HG03439 (cell line): Measurements from ENCODE around the gene CIT.
A peak's percentile ranks its signal among the peaks of the same experiment; 100 is the strongest.
"Not testable (repeated sequence)": the region's sequence is repeated elsewhere in the genome, so short reads cannot be mapped to it uniquely, and the experiment has no call there.

ENCODE experiments used
- ATAC-seq: cut with Tn5 transposase; IDR thresholded peaks from one replicate; pipeline ENCODE4 v1.9.1; 2021; ENCODE audit warnings: mild to moderate bottlenecking, moderate library complexity; ENCODE audit not compliant: unreplicated experiment

Gene CIT

DNA sequence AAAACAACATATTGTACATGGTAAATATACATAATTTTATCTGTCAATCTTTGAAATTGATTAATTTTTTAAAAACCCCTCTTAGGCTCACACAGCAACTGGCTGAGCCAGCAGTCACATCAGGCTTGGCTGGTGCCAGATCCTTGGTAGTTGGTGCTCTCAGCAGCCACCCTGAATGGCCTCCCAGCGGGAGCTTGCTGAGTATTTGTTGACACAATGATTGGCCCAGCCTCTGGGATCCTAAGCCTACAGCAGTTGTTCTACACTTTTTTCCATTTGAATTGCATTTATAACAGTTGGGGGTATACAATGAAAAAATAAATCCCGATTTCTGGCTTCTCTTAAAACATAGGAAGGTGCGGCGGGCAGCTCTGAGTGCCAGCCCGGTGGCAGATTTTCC lies 198.0 kb downstream of the CIT start:
- no peak for ATAC-seq

DNA sequence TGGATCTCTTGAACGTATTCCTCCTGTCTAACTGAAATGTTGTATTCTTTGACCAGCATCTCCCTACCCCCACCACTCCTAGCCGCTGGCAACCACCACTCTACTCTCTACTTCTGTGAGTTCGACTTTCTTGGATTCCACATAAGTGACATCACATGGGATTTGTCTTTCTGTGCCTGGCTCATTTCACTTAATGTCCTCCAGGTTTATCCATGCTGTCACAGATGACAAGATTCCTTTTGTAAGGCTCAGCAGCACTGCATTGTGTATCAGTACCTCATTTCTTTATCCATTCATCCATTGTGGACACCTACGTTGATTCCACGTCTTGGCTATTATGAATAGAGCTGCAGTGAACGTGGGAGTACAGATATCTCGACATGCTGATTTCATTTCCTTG lies 198.7 kb downstream of the CIT start:
- ATAC-seq, result no peak

- no peak for ATAC-seq
Measured at GRCh38 chr12:119676573-119676972, 200.5 kb downstream of the CIT start.

- no peak for ATAC-seq
Measured at GRCh38 chr12:119676022-119676421, 201.1 kb downstream of the CIT start.

- no peak for ATAC-seq
Measured at GRCh38 chr12:119674560-119674959, 202.6 kb downstream of the CIT start.

DNA sequence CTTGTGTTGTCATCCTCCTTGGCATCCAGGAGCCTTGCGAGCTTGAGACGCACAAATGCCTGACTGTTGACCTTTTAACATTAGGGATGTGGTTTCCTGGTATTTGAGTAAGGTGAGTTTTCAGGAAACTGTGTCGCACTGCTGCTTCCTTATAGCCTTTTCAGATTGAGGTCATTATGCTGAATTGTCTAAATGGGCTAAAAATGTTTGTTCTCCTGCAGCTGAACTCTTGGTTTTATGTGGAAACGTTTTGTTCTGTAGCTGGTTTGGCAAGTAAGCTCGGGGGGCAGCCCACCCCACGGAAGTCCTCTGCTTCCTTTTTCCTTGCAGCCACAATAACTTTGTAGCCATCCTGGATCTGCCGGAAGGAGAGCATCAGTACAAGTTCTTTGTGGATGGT lies 203.5 kb downstream of the CIT start:
- ATAC-seq, result no peak

- ATAC-seq, result no peak
Measured at GRCh38 chr12:119672194-119672593, 204.9 kb downstream of the CIT start.

DNA sequence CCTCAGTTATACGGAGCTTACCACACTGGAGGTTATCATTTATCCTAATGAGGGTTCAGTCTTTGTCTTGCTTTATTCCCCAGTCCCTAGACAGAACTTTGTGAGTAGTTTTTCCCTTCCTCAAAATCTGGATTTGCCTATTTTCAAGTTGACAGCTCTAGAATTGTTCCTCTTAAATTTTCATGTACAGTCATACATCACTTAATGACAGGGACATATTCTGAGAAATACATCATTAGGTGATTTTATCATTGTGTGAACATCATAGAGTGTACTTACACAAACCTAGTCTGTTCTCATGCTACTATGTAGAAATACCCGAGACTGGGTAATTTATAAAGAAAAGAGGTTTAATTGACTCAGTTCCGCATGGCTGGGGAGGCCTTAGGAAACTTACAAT lies 206.1 kb downstream of the CIT start:
- no peak for ATAC-seq

- no peak for ATAC-seq
Measured at GRCh38 chr12:119669744-119670472, 207.2 kb downstream of the CIT start.

DNA sequence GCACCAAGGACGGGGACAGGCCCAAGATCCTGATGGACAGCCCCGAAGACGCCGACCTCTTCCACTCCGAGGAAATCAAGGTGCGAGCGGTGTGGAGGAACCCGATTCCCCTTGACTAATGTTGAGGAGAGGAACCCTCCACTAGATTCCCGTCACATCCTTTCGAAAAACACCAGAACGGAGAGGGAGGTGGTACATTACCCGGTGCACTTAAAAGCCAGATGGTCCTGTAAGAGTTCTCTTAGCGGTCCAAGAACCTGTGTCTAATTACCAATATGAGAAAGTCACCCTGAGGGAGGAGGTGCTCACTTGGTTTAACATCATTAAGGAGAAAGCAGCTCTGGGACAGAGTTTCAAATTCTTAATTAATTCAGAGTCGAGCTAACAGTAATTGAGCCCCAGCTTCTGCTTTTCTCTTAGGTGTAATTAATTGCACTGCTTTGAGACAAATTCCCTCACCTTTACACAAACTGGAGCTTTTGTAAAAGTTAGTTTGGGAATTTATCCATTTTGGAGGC lies 208.7 kb downstream of the CIT start:
- no peak for ATAC-seq

DNA sequence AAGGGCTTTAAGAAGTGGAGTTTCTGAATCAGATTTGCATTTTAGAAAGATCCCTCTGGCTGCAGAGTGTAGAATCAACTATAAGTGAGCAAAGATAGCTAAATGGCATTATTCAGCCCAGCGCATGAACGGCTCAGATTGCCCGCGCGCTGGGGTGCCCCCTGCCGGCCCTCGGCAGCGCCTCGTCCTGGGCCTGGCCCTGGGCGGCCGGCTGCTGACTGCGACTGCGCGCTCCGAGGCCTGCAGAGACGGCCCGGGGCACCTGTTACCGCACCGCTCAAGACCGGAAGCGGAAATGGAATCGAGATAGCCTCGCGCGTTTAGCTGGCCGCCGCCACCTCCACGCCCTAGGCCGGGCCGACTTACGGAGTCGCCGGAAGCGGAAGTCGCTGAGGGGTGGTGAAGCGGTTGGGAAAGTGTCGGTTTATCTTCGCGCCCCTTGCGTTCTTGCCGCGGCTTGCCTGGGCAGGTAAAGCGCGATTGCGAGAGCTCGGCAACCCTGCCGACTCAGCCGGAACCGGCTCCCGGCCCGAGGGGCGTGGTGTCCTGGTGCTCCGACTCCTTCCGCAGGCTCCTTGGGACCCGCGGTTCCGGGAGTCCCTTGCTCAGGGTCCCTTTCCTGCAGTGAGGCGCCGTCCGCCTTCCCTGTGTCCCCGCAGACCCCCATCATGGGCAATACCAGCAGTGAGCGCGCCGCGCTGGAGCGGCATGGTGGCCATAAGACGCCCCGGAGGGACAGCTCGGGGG lies 209.4 kb downstream of the CIT start, which contains the start of gene PRKAB1:
PRKAB1 (plus strand) TSS at position 557 of the 747 bp plus-strand sequence; CDS start at position 669, 112 bp downstream.
- peak; percentile 91 for ATAC-seq

- ATAC-seq, result no peak
Measured at GRCh38 chr12:119666900-119667576, 210.1 kb downstream of the CIT start.

DNA sequence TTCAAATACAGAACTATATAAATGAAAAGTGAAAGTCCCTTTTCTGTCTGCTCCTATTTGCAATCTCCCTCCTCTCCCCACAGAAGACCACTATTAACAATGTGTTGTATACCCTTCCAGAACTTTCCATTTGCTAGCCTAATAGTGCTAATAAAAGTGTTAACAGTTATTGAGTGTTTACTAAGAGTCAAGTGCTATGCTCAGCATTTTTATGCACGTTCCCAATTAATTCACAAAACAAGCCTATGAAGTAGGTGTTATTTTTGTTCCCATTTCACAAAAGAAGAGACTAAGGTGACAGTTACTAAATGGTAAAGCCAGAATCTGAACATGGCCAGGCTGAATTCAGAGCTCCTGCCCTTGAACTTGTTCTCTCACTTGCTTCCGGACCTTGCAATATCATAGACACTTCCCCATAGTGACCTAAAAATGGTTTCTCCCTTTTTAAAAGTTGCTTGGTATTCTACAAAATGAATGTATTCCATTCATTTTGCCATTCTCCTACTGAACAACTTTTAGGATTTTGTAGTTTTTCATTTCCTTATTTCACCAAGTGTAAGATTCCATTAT lies 210.8 kb downstream of the CIT start:
- no peak for ATAC-seq

- ATAC-seq, result no peak
Measured at GRCh38 chr12:119665164-119665929, 211.8 kb downstream of the CIT start.

- no peak for ATAC-seq
Measured at GRCh38 chr12:119664642-119665041, 212.5 kb downstream of the CIT start.

DNA sequence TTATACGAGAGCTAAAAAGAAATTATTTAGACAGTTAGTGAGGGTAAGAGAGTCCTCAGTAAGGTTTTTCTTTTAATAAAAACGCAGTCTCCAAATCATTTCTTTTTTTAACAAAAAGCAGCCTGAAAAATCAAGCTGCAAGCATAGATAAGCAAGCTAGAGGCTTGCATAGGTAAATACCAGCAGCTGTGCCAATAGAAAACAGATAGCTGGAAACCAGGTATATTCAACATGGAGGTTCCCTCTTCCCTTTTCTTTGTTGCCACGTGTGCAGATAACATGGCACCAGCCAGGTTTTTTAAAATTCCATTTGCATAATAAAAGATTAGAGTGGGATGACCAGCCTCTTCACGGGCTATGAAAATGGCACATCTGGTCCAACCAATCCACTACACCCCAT lies 215.2 kb downstream of the CIT start:
- ATAC-seq, result no peak

DNA sequence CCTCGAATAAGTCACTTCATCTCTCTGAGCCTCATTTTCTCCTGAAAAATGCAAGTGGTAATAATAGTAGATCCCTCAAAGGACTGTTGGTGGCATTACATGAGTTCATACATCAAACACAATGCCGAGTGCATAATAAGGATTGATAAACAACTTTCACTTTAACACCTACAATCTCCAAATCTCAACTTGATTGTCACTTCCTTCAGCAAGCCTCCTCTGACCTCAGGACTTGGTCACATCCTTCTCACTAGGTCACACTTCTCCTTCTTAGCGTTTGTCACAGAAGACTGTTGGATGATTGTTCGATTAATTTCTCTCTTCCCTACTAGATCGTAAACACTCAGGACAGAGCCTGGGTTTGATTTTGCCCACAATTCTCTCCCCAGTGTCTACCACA lies 217.0 kb downstream of the CIT start:
- ATAC-seq, result no peak

- ATAC-seq, result no peak
Measured at GRCh38 chr12:119659289-119659897, 217.7 kb downstream of the CIT start.

DNA sequence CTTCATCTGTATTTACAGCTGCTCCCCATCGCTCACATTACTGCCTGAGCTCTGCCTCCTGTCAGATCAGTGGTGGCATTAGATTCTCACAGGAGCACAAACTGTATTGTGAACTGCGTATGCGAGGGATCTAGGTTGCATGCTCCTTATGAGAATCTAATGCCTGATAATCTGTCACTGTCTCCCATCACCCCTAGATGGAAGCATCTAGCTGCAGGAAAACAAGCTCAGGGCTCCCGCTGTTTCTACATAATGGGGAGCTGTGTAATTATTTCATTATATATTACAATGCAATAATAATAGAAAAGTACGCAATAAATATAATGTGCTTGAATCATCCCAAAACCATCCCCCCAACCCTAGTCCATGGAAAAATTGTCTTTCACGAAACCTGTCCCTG lies 219.0 kb downstream of the CIT start:
- ATAC-seq, result not testable (repeated sequence)

GRCh38 chr12:119657001-119657400 lies 220.1 kb downstream of the CIT start:
- not testable (repeated sequence) for ATAC-seq
